ENCODE results near the gene EHD1. TPM values are rescaled to one million over a fixed set of nuclear protein-coding genes. Genes with fewer than 3 reads are reported as not detected.

The EHD1 gene
- total RNA-seq, 6 donors from 2014 or later = 43.0 to 167 (median 103) TPM

GRCh38 chr11:64877390-64878222, 815 bp downstream of the EHD1 start:
- Histone ChIP-seq H3K27me3 (no peaks in the 10 kb centered on the region), H3K4me1 (peaks cover 54 to 72% (median 64%) of the 10 kb centered on the region in 4 donors), H3K36me3 (peaks cover 6 to 20% (median 14%) of the 10 kb centered on the region in 4 donors), H3K9me3 (no peaks in the 10 kb centered on the region), H3K4me3 (peak overlapping the region; percentile 62 to 96 (median 79)), H3K27ac (peak overlapping the region; percentile 80 to 98 (median 92))
- ATAC-seq (ENCODE audit: low FRiP score in 2 of 2) (peak in 1 of 2 donors; percentile 25), DNase-seq (peak in 1 of 2 donors; percentile 90)
- TF ChIP-seq POLR2AphosphoS5 (IDR thresholded peaks at IDR 0.05) (no peak), POLR2A (IDR thresholded peaks at IDR 0.05) (no peak)
- 0 to 1% methylated on average over 23 to 38 of the region's 41 CpGs for WGBS, 2 donors

DNA sequence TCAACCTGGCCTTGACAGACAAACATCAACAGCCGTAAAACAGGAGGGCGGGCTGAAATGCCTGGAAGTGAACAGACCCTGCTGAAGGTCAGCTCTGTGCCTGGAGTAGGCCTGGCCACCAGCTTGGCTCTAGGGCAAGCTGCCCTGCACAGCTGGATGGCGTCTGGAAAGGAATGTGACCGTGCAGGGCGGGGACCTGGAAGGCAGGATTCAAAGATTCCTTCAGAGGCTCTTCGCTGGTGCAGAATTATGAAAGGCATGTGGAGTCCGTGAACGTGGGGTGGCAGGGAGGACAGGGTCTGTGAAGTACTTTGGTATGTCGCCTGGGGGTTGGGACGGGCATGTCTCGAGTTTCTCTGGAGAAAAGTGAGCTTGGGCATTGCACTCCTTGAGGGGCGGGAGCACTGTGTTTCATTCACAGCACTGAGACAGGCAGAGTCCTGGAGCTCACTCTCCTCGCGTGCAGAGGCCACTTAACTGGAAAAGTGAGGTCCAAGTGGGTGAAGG, 1.5 kb downstream of the EHD1 start:
- DNase-seq (peak; percentile 60 to 67), ATAC-seq (ENCODE audit: low FRiP score in 2 of 2) (peak in 1 of 2 donors; percentile 78)
- H3K36me3 ChIP-seq = peaks cover 6 to 26% (median 20%) of the 10 kb centered on the region in 4 donors
- H3K4me1 ChIP-seq = peaks cover 61 to 79% (median 71%) of the 10 kb centered on the region in 4 donors
- TF ChIP-seq POLR2AphosphoS5 (IDR thresholded peaks at IDR 0.05) (no peak), POLR2A (IDR thresholded peaks at IDR 0.05) (peak in 1 of 4 donors; percentile 16)
- H3K4me3 ChIP-seq = peak overlapping the region; percentile 62 to 96 (median 79)
- no peaks in the 10 kb centered on the region for H3K9me3 ChIP-seq
- no peaks in the 10 kb centered on the region for H3K27me3 ChIP-seq
- H3K27ac ChIP-seq = peak overlapping the region; percentile 85 to 98 (median 92)
- 31 to 41% methylated on average over 10 to 14 of the region's 14 CpGs for WGBS, 2 donors

DNA sequence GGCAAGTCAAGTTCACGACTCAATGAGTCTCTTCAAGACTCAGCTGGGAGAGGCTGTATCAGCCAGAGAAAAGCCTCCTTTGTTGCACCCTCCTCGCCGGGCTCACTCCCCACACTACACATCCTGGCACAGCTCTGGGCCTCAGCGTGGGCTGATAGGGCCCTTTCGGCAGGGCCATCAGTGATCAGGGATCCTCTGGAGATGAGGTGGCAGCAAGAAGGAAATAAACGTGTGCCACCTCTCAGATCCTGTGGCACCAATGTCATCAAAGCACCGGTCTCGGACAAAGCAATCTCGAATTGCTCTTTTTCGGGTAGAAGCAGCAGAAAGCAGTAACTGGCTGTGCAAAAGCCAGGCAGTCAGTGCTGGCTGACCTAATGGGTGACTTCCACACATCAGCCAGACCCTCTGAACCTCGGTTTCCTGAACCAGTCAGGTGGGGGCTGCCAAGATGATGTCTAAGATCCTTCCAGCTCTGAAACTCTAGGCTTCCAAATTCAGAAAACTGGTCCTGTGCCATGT, 2.1 kb downstream of the EHD1 start:
- 31 to 52% methylated on average over 7 to 11 of the region's 11 CpGs for WGBS, 2 donors
- Histone ChIP-seq H3K9me3 (no peaks in the 10 kb centered on the region), H3K4me1 (peaks cover 67 to 85% (median 75%) of the 10 kb centered on the region in 4 donors), H3K4me3 (peak overlapping the region; percentile 39 to 96 (median 72)), H3K27ac (peak overlapping the region; percentile 85 to 98 (median 92)), H3K36me3 (peaks cover 6 to 32% (median 21%) of the 10 kb centered on the region in 4 donors), H3K27me3 (no peaks in the 10 kb centered on the region)
- TF ChIP-seq POLR2AphosphoS5 (IDR thresholded peaks at IDR 0.05) = peak in 1 of 2 donors; percentile 1
- TF ChIP-seq POLR2A (IDR thresholded peaks at IDR 0.05) = no peak
- TF ChIP-seq EP300 (IDR thresholded peaks at IDR 0.05) = no peak
- no peak for DNase-seq
- ATAC-seq (ENCODE audit: low FRiP score in 2 of 2) = no peak

- peak overlapping the region; percentile 39 to 96 (median 72) for H3K4me3 ChIP-seq
- peaks cover 6 to 36% (median 21%) of the 10 kb centered on the region in 4 donors for H3K36me3 ChIP-seq
- ATAC-seq (ENCODE audit: low FRiP score in 2 of 2) = no peak
- H3K27ac ChIP-seq = peak overlapping the region; percentile 85 to 98 (median 92)
- H3K4me1 ChIP-seq = peaks cover 71 to 86% (median 77%) of the 10 kb centered on the region in 4 donors
- no peaks in the 10 kb centered on the region for H3K27me3 ChIP-seq
- 58 to 64% methylated on average over 17 of the region's 17 CpGs for WGBS, 2 donors
- DNase-seq = peak in 1 of 2 donors; percentile 56
- no peaks in the 10 kb centered on the region for H3K9me3 ChIP-seq
- TF ChIP-seq EP300 (IDR thresholded peaks at IDR 0.05) (no peak), POLR2AphosphoS5 (IDR thresholded peaks at IDR 0.05) (peak; percentile 3 to 12), POLR2A (IDR thresholded peaks at IDR 0.05) (peak in 1 of 4 donors; percentile 6)
Observed at GRCh38 chr11:64875369-64876228, 2.8 kb downstream of the EHD1 start.

DNA sequence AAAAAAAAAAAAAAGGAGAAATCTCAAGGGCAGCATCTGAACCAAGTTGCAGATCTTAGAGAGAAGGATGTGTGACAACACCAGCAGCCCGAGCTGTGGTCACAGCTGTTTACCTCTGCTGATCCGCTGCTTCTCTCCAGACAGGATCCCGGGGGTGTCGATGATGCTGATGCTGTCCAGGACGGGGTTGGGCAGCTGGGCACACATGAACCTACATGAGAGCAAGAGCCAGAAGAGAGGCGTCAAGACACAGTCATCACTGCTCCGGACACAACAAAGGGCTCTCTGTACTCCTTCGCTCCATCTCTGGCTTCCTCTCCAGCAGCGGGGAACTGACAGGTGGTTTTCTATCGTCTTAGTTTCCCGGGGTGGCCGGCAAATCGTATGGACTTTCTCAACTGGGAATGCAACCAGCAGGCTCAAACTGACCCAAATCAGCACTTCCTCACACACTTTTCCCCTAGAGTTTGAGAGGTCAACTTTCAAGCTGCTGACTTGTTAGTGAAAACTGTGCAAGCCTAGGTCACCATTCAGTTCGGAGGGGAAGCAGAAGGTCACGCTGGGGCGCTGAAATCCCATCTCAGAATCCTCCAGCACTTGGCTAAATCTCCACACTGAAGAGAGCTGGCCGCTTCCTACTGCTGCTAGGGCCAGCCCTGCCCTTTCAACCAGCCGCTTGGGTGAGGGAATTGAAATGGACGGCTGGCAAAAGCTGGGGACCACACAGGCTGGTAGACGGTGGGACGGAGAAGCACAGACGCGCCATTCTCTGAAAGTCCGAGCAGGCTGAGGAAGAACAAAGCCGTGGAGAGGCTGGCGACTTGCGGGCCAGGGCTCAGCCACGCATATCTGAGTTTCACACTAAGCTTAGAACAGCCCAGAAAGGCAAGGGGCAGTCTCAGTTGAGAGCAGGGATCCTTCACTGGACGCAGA, 3.8 kb downstream of the EHD1 start:
- DNase-seq (no peak), ATAC-seq (ENCODE audit: low FRiP score in 2 of 2) (no peak)
- Histone ChIP-seq H3K27me3 (no peaks in the 10 kb centered on the region), H3K27ac (peak overlapping the region; percentile 85 to 98 (median 92)), H3K4me3 (peak overlapping the region in 2 of 4 donors; percentile 83 to 96), H3K36me3 (peaks cover 6 to 36% (median 21%) of the 10 kb centered on the region in 4 donors), H3K9me3 (no peaks in the 10 kb centered on the region), H3K4me1 (peaks cover 71 to 88% (median 77%) of the 10 kb centered on the region in 4 donors)
- TF ChIP-seq CTCF (IDR thresholded peaks at IDR 0.05) = no peak
- peak in 1 of 2 donors; percentile 45 for TF ChIP-seq POLR2AphosphoS5 (IDR thresholded peaks at IDR 0.05)
- TF ChIP-seq EP300 (IDR thresholded peaks at IDR 0.05) = no peak
- WGBS, 2 donors = 71 to 75% methylated on average over 22 to 29 of the region's 29 CpGs

Measured in upper lobe of left lung (tissue), 6 donors.